GM18498 (cell line): Measurements from ENCODE around the gene ARHGEF16.

Source experiments
- ATAC-seq: cut with Tn5 transposase; IDR thresholded peaks from one replicate; pipeline ENCODE4 v1.9.1; 2021; ENCODE audit warnings: mild to moderate bottlenecking, moderate library complexity; ENCODE audit not compliant: unreplicated experiment

ARHGEF16 gene

DNA sequence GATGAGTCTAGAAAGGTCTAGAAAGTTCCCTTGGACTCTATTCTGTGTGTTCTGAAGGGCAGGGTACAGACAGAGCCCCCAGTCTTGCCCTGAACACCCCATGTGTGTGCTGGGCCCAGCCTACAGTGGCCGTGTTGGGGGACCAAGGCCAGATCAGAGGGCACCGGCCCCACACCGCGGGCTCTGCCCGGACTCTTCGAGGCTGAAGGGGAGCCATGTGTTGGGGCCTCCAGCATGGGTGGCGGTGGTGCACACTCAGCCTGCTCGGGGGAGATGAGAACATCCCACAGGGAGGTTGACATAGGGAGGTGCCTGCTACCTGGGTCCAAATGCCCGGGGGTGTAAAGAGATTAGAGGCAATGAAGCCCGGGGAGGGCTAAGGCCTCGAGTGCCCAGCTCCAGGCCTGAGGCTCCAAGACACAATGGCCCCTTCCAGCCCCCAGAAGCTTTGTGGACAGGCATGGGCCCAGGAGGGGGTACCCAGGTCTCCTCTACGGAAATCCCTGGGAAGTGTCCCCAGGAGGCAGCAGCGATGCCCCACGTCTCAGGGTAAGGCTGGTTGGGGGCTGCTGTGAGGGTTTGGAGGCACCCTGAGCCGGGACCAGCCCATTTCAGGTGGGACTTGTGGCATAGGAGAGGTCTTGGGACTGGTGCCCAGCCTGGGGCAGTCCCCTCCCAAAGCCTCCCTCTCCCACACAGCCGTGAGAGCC lies 12.1 kb downstream of the ARHGEF16 start:
- ATAC-seq = no peak

DNA sequence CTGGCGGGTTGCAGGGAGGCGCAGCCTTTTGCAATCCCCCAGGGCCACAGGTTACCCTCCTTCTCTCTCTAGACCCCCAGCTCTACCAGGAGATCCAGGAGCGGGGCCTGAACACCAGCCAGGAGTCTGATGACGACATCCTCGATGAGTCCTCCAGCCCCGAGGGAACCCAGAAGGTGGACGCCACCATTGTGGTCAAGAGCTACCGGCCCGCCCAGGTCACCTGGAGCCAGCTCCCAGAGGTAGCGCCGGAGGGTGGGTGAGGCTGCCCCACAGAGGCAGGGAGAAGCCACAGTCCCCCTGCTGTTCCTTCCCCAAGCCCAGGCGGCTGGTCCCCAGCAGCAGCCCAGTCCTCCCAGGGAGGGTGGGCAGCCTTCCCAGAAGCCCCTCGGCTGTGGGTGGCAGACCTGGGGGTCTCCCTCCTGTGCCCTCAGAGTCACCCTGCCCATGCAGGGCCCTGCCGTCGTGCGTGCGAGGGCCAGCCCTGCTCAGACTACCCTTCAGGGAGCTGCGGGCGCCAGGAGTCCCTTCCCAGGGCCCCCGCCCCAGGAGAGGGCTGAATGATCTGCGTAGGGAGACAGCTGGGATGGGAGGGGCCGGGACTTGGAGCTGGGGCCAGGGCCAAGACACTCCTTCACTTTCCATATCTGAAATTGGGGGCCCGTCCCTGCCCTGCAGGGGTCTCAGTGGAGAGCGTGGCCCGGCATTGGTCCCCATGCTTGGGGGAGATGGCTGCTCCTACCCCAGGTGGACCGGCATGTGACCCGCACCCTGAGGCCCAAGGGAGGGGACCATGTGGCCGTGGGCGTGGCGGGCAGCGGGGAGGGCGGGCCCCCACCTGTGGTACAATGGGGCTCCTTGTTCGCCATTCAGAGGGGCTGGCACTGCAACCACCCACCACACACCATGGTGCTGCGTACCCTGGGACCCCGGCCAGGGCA lies 12.9 kb downstream of the ARHGEF16 start:
- no peak for ATAC-seq

DNA sequence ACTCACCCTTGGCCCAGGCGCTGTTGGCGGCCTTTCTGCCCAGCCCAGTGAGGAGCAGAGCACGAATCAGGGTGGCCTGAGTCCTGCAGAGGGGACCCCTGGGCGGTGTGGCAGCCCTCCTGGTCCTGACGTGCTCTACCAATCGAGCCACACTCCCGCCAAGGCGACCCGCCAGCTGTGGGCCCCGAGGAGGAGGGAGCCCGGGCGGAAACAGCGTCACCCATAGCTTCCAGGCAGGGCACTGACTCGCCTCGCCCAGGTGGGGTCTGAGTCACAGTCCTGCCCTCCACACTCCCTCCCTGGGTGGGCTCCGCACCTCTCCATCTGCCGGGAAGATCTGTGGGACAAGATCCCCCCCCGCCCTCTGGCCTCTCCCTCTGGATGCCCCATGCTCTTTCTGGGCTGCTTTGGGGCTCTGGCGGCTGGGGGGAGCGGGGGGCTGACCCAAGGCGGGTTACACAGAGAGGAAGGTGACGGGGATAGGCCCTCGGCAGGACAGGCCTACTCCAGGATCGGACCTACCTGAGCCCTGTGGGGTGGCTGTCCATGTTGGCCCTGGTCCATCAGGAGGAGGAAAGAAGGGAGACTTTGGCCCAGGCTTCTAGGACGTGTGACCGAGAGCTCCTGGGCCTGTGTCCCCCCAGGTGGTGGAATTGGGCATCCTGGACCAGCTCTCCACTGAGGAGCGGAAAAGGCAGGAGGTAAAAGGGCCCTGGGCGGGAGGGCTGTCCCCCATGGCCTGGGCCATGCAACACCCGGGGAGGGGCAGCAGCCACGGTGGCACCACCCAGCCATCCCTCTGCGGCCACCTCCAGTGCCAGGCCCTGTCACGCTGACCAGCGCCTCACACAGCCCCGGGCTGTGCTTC lies 14.0 kb downstream of the ARHGEF16 start:
- no peak for ATAC-seq

DNA sequence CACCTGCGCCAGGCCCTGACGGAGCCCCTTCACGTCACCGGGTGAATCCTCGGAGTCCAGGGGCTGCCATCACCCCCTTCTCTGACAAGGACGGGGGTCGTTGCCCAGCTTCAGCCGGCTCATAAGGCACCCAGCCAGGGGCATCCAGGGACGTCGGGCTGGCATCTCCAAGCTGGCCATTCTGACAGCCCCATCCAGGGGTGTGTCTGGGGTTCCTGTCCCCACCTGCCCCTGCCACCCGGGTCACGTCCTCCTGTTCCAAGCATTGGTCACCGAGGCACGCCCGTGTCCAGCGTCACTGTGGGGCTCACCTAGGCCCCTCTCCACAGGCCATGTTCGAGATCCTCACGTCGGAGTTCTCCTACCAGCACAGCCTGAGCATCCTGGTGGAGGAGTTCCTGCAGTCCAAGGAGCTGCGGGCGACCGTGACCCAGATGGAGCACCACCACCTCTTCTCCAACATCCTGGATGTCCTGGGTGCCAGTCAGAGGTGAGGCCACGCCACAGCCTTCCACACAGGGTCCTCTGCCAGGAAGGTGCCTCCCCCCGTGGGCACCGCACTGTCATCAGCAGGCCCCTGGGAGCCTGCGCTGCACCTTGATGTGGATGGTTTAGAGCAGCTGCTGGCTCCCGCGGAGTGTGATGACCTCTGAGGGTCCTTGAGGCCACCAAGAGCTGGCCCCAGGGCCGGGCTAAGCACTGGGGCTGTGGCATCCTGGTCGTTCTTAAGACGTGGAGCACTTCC lies 14.8 kb downstream of the ARHGEF16 start:
- ATAC-seq = no peak

DNA sequence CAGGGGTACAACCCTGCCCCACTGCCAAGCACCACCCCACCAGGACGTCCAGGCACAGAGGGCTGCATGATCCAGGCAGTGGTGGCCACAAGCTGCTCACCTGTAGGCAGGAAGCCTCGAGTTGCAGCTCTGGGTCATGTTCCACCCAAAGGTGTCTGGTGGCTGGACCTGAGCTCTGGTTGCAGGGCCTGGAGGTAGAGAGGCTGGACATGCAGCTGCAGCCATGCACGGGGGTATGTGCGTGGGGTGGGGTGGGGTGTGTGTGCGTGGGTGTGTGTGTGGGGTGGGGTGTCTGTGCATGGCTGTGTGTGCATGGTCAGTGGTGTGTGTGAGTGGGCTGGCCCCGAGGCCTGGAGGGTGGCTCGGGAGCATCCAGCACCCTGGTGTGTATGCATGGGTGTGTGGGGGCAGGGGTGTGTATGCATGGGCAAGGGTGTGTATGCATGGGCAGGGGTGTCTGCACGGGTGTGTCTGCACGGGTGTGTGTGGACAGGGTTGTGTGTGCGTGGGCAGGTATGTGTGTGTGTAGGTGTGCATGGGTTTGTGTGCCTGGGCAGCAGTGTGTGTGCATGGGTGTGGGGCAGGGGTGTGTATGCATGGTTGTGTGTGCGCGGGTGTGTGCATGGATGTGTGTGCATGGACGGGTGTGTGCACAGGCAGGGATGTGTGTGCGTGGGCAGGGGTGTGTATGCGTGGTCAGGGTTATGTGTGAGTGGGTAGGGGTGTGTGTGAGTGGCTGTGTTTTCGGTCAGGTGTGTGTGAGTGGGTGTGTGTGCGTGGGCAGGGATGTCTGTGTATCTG lies 15.6 kb downstream of the ARHGEF16 start:
- ATAC-seq = no peak

DNA sequence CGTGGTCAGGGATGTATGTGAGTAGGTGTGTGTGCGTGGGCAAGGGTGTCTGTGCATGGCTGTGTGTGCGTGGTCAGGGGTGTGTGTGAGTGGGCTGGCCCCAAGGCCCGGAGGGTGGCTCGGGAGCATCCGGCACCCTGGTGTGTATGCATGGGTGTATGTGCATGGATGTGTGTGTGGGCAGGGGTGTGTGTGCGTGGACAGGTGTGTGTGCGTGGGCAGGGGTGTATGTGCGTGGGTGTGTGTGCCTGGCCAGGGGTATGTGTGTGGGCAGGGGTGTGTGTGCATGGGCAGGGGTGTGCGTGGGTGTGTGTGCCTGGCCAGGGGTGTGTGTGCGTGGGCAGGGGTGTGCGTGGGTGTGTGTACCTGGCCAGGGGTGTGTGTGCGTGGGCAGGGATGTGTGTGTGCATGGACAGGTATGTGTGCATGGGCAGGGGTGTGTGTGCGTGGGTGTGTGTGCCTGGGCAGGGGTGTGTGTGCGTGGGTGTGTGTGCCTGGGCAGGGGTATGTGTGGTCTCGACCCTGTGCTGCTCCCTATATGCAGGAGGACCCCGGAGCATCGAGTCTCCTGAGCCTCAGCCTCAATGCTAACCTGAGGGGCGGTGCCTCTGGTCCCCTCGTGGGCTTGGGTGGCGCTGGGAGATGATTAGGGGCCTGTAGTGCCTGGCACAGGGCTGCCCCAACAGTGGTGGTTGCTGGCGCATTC lies 16.3 kb downstream of the ARHGEF16 start:
- no peak for ATAC-seq

DNA sequence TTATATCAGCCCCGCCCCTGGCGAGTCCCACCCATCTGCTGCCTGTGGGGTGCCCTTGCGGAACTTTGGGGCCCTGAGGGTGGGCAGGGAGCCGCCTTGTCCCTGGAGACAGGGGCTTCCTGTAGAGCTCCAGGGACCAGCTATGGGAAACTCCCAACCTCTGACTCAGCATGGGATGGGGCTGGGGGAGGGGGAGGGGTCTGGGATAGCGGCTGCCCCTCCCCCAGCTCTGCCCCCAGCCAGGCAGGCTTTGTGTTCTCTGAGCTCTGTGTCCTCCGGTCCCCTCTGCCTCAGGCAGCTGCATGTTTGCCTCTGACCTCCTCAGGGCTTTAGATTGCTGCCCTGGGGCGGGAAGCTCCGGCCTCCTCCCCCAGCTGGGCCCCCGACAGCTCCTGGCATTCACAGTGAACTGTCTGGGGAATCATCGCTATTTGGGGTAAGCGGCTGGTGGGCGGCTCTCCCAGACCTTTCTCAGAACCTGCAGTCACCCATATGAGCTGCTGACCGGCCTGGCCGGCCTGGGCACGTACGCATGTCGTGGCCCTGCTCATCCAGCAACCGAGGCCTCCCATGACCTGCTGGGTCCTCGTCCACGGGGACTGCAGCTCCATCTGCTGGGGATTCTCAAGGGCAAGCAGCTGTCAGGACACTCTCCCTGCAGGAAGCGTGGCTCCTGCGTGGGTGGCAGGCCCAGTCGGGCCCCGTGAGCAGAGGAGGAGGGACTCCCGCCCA lies 17.1 kb downstream of the ARHGEF16 start:
- ATAC-seq = no peak

DNA sequence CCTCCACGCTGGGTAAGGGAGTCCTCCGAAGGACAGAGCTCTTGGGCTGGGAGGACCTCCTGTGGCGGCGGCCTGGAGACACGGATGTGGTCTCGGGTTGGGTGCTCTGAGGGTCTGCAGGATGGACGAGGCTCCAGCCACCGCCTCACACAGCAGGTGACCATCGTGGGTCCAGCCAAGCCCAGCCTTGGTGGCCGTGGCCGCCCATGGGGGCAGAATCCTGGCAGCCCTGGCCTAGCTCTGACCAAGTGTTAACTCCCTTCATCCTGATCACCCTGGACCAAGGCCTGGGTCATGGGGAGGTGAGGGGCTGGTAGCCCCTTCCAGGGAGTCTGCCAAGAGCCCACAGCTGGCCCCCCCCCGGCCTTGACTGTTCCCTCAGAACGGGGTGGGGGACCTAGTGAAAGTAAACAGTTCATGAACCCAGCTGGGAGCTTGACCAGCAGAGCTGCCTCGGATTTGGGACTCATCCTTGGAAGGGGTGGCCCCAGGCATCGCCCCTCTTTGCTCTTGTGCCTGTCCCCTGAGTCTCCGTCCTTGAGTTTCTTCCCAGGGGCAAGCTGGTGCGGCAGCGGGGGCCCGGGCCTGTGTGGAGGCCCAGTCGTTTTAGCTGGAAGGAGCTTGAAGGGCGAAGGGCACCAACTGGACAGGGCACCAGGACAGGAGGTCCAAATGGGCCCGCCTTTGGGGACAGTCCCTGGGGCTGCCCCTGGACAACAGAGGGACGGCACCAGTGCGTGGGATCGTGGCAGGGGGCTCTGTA lies 17.8 kb downstream of the ARHGEF16 start:
- ATAC-seq = no peak

DNA sequence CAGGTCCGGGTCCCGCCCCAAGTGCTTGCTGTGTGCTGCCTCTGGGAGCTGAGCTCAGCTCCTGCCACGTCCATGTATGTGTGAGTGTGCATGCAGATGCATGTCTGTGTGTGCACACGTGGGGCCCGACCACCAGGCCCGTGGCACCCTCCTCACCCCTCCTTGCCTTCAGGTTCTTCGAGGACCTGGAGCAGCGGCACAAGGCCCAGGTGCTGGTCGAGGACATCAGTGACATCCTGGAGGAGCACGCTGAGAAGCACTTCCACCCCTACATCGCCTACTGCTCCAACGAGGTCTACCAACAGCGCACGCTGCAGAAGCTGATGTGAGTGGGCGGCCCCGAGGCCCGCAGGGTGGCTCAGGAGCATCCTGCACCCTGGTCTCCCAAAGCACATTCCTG lies 18.4 kb downstream of the ARHGEF16 start:
- ATAC-seq = no peak

DNA sequence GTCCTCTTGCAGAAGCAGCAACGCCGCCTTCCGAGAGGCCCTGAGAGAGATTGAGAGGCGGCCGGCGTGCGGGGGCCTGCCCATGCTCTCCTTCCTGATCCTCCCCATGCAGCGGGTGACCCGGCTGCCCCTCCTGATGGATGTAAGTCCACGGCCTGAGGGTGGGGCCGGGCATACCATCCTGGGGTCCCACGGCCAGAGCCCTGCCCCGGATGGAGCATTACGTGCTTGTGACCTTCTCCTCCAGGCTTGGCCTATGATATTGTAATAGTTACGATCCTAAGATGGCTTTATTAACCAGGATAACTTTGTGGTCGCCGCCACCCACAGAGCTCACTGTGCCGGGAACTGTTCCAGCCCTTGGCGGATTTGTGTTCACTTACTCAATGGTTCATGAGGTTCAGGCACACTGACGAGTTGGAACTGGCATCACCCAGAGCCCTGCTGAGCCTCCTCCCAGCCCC lies 18.9 kb downstream of the ARHGEF16 start:
- no peak for ATAC-seq

DNA sequence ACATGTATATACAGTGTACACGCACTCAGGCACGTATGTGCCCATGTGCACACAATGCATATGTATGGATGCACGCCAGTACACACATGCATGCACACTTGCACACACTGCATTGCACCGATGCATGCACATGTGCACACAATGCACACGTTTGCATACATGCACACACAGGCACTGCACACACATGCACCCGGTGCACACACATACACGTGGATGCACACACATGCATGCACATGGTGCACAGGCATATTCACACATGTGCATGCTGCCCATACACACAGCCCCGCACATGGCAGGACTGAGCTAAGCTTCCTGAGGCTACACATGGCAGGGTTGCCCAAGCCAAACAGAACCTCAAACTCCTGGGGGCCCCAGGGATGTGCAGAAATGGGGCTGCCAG lies 19.6 kb downstream of the ARHGEF16 start:
- ATAC-seq = no peak

DNA sequence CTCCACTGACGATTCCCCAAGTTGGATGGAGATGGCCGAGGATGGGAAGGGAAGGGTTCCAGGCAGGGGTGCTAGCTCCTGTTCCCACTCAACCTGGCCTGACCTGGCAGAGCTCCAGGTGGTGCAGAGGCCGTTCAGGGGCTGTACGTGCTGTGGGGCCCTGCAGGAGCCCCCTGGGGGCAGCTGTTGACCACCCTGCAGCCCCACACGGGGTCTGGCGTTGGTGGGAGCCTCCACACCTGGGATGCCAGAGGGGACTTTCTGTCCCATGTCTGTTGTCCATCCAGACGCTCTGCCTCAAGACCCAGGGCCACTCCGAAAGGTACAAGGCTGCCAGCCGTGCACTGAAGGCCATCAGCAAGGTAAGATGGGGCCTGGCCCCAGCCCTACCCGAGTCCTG lies 20.0 kb downstream of the ARHGEF16 start:
- ATAC-seq = no peak

DNA sequence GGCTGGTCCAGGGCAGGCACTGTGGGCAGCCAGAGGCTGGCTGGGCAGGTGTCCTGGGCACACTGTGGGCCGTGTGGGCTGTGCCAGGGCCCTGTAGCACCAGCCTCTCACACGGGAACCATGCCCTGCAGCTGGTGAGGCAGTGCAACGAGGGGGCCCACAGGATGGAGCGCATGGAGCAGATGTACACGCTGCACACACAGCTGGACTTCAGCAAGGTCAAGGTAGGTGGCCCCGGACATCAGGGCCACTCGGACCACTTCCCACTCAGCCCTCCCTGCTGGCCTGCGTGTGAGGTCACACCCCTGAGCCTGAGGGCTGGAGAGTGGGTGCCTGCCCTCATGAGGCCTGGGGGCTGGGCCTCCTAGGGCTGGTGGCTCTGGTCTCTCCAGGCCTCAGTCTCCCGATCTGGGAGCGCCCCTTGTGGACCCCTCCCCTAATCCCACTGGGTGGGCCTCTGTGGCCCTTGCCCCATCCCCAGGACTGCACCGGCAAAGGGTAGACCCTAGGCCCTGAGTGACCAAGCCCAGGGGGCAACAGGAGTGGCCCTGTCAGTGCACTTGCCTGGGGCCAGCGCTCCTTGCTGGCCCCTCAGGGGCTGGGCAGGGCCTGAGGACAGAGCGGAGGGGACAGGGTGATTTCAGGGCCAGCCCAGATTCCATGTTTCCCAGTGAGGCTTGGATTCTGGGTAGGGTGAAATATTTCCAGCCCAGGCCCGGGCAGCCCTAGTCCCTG lies 21.5 kb downstream of the ARHGEF16 start:
- no peak for ATAC-seq

DNA sequence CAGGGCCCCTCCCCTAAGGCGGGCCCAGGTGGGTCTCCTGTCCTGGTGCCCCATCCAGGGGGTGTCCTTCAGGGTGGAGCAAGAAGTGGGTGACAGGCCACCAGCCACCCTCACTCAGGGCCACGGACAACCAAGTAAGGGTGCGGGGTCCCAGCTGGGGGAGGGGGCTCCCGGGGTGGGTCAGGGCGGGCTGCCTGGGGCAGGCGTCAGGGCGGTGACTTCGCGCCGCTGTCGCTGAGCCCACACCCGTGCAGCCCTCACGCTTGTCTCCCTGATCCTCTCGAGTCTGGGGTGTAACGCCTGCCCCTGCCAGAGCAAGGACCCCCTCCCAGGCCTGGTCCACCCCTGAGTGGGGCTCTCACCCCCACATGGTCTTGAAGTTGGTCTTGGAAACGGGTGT lies 22.2 kb downstream of the ARHGEF16 start:
- ATAC-seq = no peak

DNA sequence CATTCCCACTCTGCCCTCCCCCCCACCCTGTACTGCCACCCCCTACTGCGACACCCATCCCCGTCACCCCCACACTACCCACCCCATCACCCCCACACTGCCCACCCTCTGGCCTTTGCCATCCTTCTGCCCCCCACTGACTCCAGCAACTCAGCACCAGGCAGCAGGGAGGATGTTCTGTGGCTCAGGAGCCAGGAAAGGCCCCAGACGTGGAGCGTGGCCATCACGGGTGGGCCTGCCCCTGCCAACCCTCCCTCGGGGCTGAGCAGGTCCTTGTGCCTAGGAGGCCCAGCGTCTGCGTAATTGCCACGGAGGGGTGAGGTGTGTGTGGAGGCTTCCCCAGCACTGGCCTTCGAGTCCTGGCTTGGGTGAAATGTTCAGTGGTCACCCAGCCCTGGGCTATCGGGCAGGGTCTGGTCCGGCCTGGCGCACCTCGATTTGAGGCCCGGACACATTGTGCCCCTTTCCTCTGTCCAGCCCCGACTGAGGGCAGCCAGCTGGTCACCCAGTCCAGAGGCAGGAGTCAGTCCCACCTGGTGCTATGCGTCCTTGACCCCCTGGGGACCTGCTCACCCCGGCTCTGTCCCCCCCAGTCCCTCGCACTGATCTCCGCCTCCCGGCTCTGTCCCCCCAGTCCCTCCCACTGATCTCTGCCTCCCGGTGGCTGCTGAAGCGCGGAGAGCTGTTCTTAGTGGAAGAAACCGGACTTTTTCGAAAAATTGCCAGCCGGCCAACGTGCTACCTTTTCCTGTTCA lies 23.0 kb downstream of the ARHGEF16 start:
- no peak for ATAC-seq

DNA sequence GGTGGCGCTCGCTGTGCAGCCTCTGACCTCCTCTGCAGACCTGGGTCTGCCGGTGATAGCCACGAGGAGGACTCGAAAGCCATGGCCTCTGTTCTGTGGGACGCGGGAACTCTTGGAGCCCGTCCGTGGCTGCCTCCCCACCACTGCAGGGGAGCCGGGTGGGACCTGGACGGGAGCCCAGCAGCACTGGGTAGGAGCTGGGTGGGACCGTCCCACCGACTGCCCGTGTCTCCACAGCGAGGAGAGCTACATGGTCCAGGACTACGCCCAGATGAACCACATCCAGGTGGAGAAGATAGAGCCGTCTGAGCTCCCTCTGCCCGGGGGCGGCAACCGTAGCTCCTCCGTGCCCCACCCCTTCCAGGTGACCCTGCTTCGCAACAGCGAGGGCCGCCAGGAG lies 23.7 kb downstream of the ARHGEF16 start:
- no peak for ATAC-seq
